HL-60 (cell line): ENCODE measurements around the gene PRMT7.

ENCODE experiments used
- CTCF ChIP-seq: IDR thresholded peaks from one replicate; pipeline ENCODE4 v1.5.1; 2011; ENCODE audit warnings: low read length, control low read depth, inconsistent platforms; ENCODE audit not compliant: insufficient read depth
- REST ChIP-seq: IDR thresholded peaks from 2 replicates; pipeline ENCODE4 v1.6.1; 2012; ENCODE audit warnings: low read depth; ENCODE audit not compliant: insufficient replicate concordance

- no peak for TF ChIP-seq CTCF
- TF ChIP-seq REST: no peak
Observed at GRCh38 chr16:68377667-68378393, 67.0 kb downstream of the PRMT7 start.
